OCI-LY1 (cell line): ENCODE measurements around the gene BAIAP3.
A peak's percentile ranks its signal among the peaks of the same experiment; 100 is the strongest.

Experiments used
- H2AFZ ChIP-seq: fragments of 200-600 bp; sonication (generic), shearing (Covaris generic); 2 replicates; pipeline ENCODE4 v1.6.0; 2014; ENCODE audit warnings: antibody characterized with exemption, mild to moderate bottlenecking, low read length
- H3F3A ChIP-seq: fragments of 200-600 bp; sonication (generic), shearing (Covaris generic); 2 replicates; pipeline ENCODE4 v1.6.0; 2014; ENCODE audit warnings: mild to moderate bottlenecking, antibody characterized with exemption, low read length, moderate library complexity; ENCODE audit not compliant: insufficient read depth
- H3K27ac ChIP-seq: fragments of 200-600 bp; sonication (generic); 2 replicates; pipeline ENCODE4 v1.5.1; 2014; ENCODE audit warnings: low read length, mixed run types, mild to moderate bottlenecking, low read depth; ENCODE audit not compliant: poor library complexity, severe bottlenecking
- H3K27me3 ChIP-seq: fragments of 200-600 bp; sonication (generic); 2 replicates; pipeline ENCODE4 v1.6.0; 2014; ENCODE audit warnings: antibody characterized with exemption, mild to moderate bottlenecking, low read length, moderate library complexity; ENCODE audit not compliant: insufficient read depth
- H3K36me3 ChIP-seq: fragments of 200-600 bp; sonication (generic); 2 replicates; pipeline ENCODE4 v1.6.1; 2014; ENCODE audit warnings: mild to moderate bottlenecking, antibody characterized with exemption, low read length, moderate library complexity, mixed read lengths; ENCODE audit not compliant: insufficient read depth
- H3K4me1 ChIP-seq: fragments of 200-600 bp; sonication (generic); 2 replicates; pipeline ENCODE4 v1.5.1; 2014; ENCODE audit warnings: mild to moderate bottlenecking, low read length, moderate library complexity; ENCODE audit not compliant: insufficient read depth, severe bottlenecking
- H3K4me2 ChIP-seq: fragments of 200-600 bp; sonication (generic), shearing (Covaris generic); 2 replicates; pipeline ENCODE4 v1.6.1; 2014; ENCODE audit warnings: low read length
- H3K4me3 ChIP-seq: fragments of 200-600 bp; sonication (generic); 2 replicates; pipeline ENCODE4 v1.5.1; 2014; ENCODE audit warnings: low read length, low read depth, mild to moderate bottlenecking, mixed read lengths; ENCODE audit not compliant: poor library complexity, severe bottlenecking
- H3K79me2 ChIP-seq: fragments of 200-600 bp; shearing (Covaris generic); 2 replicates; pipeline ENCODE4 v1.6.1; 2016; ENCODE audit warnings: mixed run types, low read length, mixed read lengths; ENCODE audit not compliant: insufficient read depth
- H3K9ac ChIP-seq: fragments of 200-600 bp; sonication (generic), shearing (Covaris generic); 2 replicates; pipeline ENCODE4 v1.6.1; 2014; ENCODE audit warnings: mild to moderate bottlenecking, low read length, mixed read lengths
- H3K9me2 ChIP-seq: fragments of 200-600 bp; sonication (generic), shearing (Covaris generic); 2 replicates; pipeline ENCODE4 v1.6.1; 2014; ENCODE audit warnings: low read depth, mild to moderate bottlenecking, low read length, mixed read lengths
- H3K9me3 ChIP-seq: fragments of 200-600 bp; shearing (Covaris generic); 2 replicates; pipeline ENCODE4 v1.6.1; 2014; ENCODE audit warnings: low read length, mixed read lengths
- H4K20me1 ChIP-seq: fragments of 200-600 bp; sonication (generic), shearing (Covaris generic); 2 replicates; pipeline ENCODE4 v1.6.0; 2016; ENCODE audit warnings: mild to moderate bottlenecking, low read length; ENCODE audit not compliant: insufficient read depth
- CTCF ChIP-seq: fragments of 200-600 bp; sonication (generic), shearing (Covaris generic); IDR thresholded peaks from 2 replicates; pipeline ENCODE4 v1.5.1; 2017; ENCODE audit warnings: mild to moderate bottlenecking, antibody characterized with exemption, low read length, moderate library complexity, mixed read lengths
- EZH2 ChIP-seq: fragments of 200-600 bp; sonication (generic), shearing (Covaris generic); IDR thresholded peaks from 2 replicates; pipeline ENCODE4 v1.8.0; 2017; ENCODE audit warnings: borderline replicate concordance, mixed run types, mild to moderate bottlenecking, antibody characterized with exemption, low read length, moderate library complexity, mixed read lengths

Gene BAIAP3

GRCh38 chr16:1375741-1376410 is 42.4 kb downstream of the BAIAP3 start:
- peaks cover 9% of the 10 kb centered on the region for H3K79me2 ChIP-seq

GRCh38 chr16:1377406-1378010 is 44.1 kb downstream of the BAIAP3 start:
- no peak for TF ChIP-seq CTCF
- TF ChIP-seq EZH2 = no peak
- Histone ChIP-seq H3K9me3 (no peaks in the 10 kb centered on the region), H3K4me2 (peak overlapping the region; percentile 92; the same call in 1 of the 2 replicates), H3K27ac (no peak overlapping the region), H3K4me3 (peak overlapping the region; percentile 86), H3F3A (no peaks in the 10 kb centered on the region), H4K20me1 (no peaks in the 10 kb centered on the region), H3K9me2 (no peaks in the 10 kb centered on the region), H3K27me3 (no peaks in the 10 kb centered on the region), H3K9ac (no peak overlapping the region), H3K4me1 (peaks cover 23% of the 10 kb centered on the region), H2AFZ (no peak overlapping the region), H3K79me2 (peaks cover 9% of the 10 kb centered on the region), H3K36me3 (peaks cover 16% of the 10 kb centered on the region)

More at GRCh38 chr16:1375741-1376410, 42.4 kb downstream of the BAIAP3 start:
- H3K9me2 ChIP-seq = no peaks in the 10 kb centered on the region
- H4K20me1 ChIP-seq = no peaks in the 10 kb centered on the region
- TF ChIP-seq CTCF (no peak), EZH2 (no peak)
- no peaks in the 10 kb centered on the region for H3F3A ChIP-seq
- peaks cover 11% of the 10 kb centered on the region for H3K36me3 ChIP-seq
- H3K9ac ChIP-seq = no peak overlapping the region
- H2AFZ ChIP-seq = no peak overlapping the region
- no peaks in the 10 kb centered on the region for H3K27me3 ChIP-seq
- peaks cover 23% of the 10 kb centered on the region for H3K4me1 ChIP-seq
- H3K4me2 ChIP-seq = no peak overlapping the region
- H3K4me3 ChIP-seq = no peak overlapping the region
- no peak overlapping the region for H3K27ac ChIP-seq
- no peaks in the 10 kb centered on the region for H3K9me3 ChIP-seq

DNA sequence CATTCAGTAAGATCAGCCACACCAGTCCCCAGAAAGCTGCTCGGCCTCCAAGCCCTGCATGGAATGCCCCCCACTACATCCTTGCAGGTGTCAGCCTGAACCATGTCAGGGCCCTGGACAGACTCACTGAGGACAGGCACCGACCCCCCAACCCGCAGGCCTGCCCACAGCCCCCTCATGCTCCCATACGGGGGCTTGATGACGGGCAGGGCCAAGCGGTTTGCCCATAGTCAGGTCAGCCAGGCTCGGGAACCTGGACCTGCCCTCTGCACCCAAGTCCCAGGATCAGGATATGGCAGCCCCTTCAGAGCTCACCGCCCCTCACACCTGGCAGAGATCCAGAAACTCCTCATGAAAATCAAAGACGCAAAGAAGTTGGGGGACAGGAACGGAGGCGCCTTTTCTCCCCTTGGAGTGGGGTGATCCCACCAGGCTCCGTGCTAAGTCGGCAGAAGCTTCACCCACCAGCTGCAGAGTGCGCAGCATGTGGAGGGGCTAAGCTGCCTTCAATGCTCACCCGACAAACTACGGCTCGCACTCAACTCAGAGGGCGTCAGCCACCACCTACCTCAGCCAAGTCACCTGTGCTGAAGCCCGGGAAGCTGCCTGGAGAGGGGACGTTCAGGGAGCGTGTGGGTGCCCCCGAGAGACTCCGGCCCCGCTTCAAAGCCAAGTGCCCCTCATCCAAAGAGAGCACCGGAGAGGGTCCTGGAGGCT is 44.8 kb downstream of the BAIAP3 start:
- no peak for TF ChIP-seq CTCF
- TF ChIP-seq EZH2 = no peak
- Histone ChIP-seq H3K9ac (peak overlapping the region; percentile 96), H3K27me3 (no peaks in the 10 kb centered on the region), H3K4me2 (peak overlapping the region; percentile 92), H3K9me3 (no peaks in the 10 kb centered on the region), H3K79me2 (peaks cover 9% of the 10 kb centered on the region), H3K9me2 (no peaks in the 10 kb centered on the region), H3K27ac (peak overlapping the region; percentile 42), H3K4me1 (peaks cover 23% of the 10 kb centered on the region), H3F3A (no peaks in the 10 kb centered on the region), H3K36me3 (peaks cover 16% of the 10 kb centered on the region), H3K4me3 (peak overlapping the region; percentile 86), H4K20me1 (no peaks in the 10 kb centered on the region), H2AFZ (no peak overlapping the region)
